Calu3 (cell line): ENCODE measurements around the gene LCA5L. TPM values are rescaled to one million over a fixed set of nuclear protein-coding genes. Genes with fewer than 3 reads are reported as not detected.

ENCODE experiments used
- BruUV-seq: library from RNA; stranded (reverse); fragments of 400-500 nt; replicated peaks from 2 replicates; lab custom pipeline; 2021; lab: Mats Ljungman, UMichigan
- CTCF ChIA-PET: fragments of 300-600 bp; sonication (Branson Sonifier 250); formaldehyde crosslinking; loops from one replicate; lab custom pipeline; 2022; ENCODE audit warnings: antibody characterized with exemption; lab: Charles Lee
- DNase-seq: peaks from one replicate; pipeline ENCODE4 v3.0.0; 2022
- H3K27ac Mint-ChIP-seq: one replicate; pipeline ENCODE4 v1.8.0; 2022; ENCODE audit warnings: mixed read lengths; ENCODE audit not compliant: unreplicated experiment
- H3K27me3 Mint-ChIP-seq: one replicate; pipeline ENCODE4 v1.8.0; 2022; ENCODE audit warnings: mixed read lengths; ENCODE audit not compliant: unreplicated experiment
- H3K36me3 Mint-ChIP-seq: one replicate; pipeline ENCODE4 v1.8.0; 2022; ENCODE audit warnings: mild to moderate bottlenecking, moderate library complexity, mixed read lengths; ENCODE audit not compliant: insufficient read depth, unreplicated experiment
- H3K4me1 Mint-ChIP-seq: one replicate; pipeline ENCODE4 v1.8.0; 2022; ENCODE audit warnings: mild to moderate bottlenecking, low read depth, mixed read lengths; ENCODE audit not compliant: unreplicated experiment
- H3K4me3 Mint-ChIP-seq: one replicate; pipeline ENCODE4 v1.8.0; 2022; ENCODE audit warnings: mild to moderate bottlenecking, low read depth, moderate library complexity, mixed read lengths; ENCODE audit not compliant: unreplicated experiment
- H3K9me3 Mint-ChIP-seq: one replicate; pipeline ENCODE4 v1.8.0; 2022; ENCODE audit warnings: low read depth, mixed read lengths; ENCODE audit not compliant: unreplicated experiment
- intact Hi-C: fragments of 100-400 bp; cut with micrococcal nuclease; formaldehyde crosslinking; loops from one replicate; pipeline ENCODE4 v1.10.0; 2022; ENCODE audit not compliant: unreplicated experiment
- total RNA-seq: library from RNA; stranded (reverse); gene quantifications from 2 replicates; pipeline ENCODE4 v1.2.3, GENCODE V29; 2022
- TF ChIP-seq, protein P1 (sequence below): fragments of 200-600 bp; IDR thresholded peaks from one replicate; pipeline ENCODE4 v1.8.0; 2022; ENCODE audit warnings: antibody characterized with exemption; ENCODE audit not compliant: unreplicated experiment

The LCA5L gene
- total RNA-seq, 1 experiment from 2014 or later = 1.7 TPM

DNA sequence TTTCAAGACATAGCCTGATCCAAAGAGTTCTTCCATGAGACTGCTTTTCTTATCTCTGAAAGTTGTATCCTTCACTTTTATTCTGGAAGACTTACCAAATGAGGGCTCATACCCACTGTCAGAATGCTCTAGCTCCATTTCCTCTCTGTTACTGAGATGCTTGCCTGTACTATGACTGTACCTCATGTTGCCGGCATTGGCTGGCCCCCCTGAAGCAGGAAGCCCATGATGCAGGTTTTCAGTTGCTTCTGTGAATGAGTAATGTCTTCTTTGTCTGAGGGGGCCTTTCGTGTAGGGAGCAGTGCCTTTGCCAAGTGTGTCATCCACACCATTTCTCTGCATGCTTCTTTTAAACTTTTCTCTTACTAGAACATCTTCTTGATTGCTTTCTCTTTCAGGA, 39.5 kb downstream of the LCA5L start:
- Mint-ChIP-seq H3K9me3 (no peaks in the 10 kb centered on the region), H3K4me3 (no peak overlapping the region), H3K27ac (no peak overlapping the region), H3K4me1 (no peaks in the 10 kb centered on the region), H3K27me3 (no peaks in the 10 kb centered on the region), H3K36me3 (no peaks in the 10 kb centered on the region)
- DNase-seq = no peak
- TF ChIP-seq, protein P1, sequence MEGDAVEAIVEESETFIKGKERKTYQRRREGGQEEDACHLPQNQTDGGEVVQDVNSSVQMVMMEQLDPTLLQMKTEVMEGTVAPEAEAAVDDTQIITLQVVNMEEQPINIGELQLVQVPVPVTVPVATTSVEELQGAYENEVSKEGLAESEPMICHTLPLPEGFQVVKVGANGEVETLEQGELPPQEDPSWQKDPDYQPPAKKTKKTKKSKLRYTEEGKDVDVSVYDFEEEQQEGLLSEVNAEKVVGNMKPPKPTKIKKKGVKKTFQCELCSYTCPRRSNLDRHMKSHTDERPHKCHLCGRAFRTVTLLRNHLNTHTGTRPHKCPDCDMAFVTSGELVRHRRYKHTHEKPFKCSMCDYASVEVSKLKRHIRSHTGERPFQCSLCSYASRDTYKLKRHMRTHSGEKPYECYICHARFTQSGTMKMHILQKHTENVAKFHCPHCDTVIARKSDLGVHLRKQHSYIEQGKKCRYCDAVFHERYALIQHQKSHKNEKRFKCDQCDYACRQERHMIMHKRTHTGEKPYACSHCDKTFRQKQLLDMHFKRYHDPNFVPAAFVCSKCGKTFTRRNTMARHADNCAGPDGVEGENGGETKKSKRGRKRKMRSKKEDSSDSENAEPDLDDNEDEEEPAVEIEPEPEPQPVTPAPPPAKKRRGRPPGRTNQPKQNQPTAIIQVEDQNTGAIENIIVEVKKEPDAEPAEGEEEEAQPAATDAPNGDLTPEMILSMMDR = no peak
- CTCF ChIA-PET = no interaction called here
- no TSS peak for BruUV-seq
- intact Hi-C loops = no loop called here

DNA sequence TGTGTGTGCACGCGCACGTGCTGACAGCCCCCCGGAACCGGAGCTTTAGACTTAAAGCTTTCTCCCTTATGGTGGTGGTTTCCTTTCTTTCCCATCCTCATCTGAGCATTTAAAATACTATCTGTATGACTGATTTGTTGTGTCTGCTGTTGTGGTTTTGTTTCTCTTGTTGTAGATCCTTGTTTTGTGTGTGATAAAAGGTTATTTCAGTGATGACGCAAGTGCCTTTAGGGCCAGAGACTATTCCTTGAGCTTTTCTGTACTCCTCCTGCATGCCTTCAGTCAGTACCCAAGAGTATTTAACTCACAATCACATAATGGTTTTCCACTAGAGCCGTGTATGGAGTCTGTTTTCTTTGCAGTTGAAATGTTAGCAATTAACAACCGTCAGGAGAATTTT, 45.4 kb downstream of the LCA5L start:
- Mint-ChIP-seq H3K36me3 (no peaks in the 10 kb centered on the region), H3K4me3 (no peak overlapping the region), H3K9me3 (no peaks in the 10 kb centered on the region), H3K4me1 (no peaks in the 10 kb centered on the region), H3K27me3 (no peaks in the 10 kb centered on the region), H3K27ac (no peak overlapping the region)
- CTCF ChIA-PET = no interaction called here
- DNase-seq = no peak
- intact Hi-C loops = no loop called here
- TF ChIP-seq, protein P1 = no peak
- BruUV-seq = no TSS peak

DNA sequence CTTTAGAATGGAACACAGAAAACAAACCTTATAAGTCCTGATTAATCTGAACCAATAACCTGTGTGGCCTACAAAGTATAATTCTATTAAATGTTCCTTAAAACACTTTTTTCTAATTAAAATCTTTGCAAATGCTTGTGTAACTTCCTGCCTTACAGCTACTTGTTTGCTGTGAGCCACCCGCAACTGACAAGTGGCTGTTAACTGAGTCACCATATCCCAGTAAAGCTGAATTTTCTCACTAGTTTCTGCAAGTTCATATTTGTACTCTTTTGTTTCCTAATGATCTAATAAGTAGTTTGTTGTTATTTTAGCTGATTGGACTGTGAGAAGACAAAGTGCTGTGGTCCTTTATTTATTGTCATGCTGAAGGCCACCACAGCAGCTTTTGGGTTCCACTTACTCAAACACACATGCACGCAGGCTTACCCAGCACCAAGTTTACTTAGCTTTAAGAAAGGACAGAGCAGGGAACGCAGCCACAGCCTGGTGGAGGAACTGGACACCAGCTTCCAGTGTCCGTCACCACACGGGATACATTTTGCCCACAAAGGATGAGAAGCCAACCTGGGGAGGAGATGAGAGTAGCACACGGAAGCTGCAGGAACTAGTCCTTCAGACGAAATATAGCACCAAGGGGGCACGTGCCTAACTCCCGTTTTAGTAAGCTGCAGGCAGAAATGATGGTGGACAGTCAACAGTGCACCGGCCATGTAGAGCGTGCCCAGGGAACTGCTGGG, 47.8 kb downstream of the LCA5L start:
- CTCF ChIA-PET = interaction anchor here (1.3 kb wide), 1 partner anchor 25 kb away, joined by 4 read pairs; no protein-coding TSS in a partner anchor
- H3K27ac Mint-ChIP-seq = no peak overlapping the region
- no peak for DNase-seq
- intact Hi-C loops = no loop called here
- H3K36me3 Mint-ChIP-seq = no peaks in the 10 kb centered on the region
- no TSS peak for BruUV-seq
- no peak overlapping the region for H3K4me3 Mint-ChIP-seq
- TF ChIP-seq, protein P1 = no peak
- H3K4me1 Mint-ChIP-seq = no peaks in the 10 kb centered on the region
- no peaks in the 10 kb centered on the region for H3K9me3 Mint-ChIP-seq
- H3K27me3 Mint-ChIP-seq = no peaks in the 10 kb centered on the region

DNA sequence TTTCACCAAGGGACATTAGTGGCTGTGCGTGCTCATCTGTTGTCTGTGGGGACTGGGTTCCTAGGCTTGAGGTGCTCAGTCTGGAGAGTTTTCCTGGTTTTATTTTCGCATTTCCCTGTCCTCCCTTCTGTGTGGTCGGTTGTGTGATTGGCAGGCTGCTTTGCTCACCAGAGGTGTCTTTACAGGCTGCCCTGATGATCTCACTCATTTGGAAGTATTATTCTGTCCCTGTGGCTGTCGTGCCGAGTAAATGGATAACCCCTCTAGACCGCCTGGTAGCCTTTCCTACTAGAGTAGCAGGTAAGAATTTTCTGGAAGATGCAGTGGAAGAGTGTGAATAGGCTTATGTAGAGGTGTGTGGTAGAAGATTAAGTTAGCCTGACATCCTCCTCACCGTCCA, 52.6 kb downstream of the LCA5L start:
- no peaks in the 10 kb centered on the region for H3K27me3 Mint-ChIP-seq
- no peak overlapping the region for H3K27ac Mint-ChIP-seq
- no peaks in the 10 kb centered on the region for H3K9me3 Mint-ChIP-seq
- peaks cover 8% of the 10 kb centered on the region for H3K4me1 Mint-ChIP-seq
- H3K36me3 Mint-ChIP-seq = peaks cover 19% of the 10 kb centered on the region
- no peak overlapping the region for H3K4me3 Mint-ChIP-seq
- CTCF ChIA-PET = no interaction called here
- TF ChIP-seq, protein P1 = no peak
- BruUV-seq = no TSS peak
- intact Hi-C loops = no loop called here
- no peak for DNase-seq
